ENCODE results near the gene AVPR1A. TPM values are rescaled to one million over a fixed set of nuclear protein-coding genes. Genes with fewer than 3 reads are reported as not detected.

AVPR1A gene
- total and polyA plus RNA-seq, 7 donors, result 0.64 to 1.7 (median 1.5) TPM

- no peak overlapping the region for H3K27ac ChIP-seq
- ATAC-seq (no peak), DNase-seq (no peak)
- intact Hi-C loops (cut with DNase I), result no loop called here
- H3K9me3 ChIP-seq, result no peaks in the 10 kb centered on the region
- 87 to 95% (median 89%) methylated on average over 4 of the region's 4 CpGs for WGBS, 3 donors
- no peaks in the 10 kb centered on the region for H3K36me3 ChIP-seq (ENCODE audit: insufficient read depth in 1 of 2, low read depth in 1 of 2)
- no peak overlapping the region for H3K4me3 ChIP-seq
- H3K27me3 ChIP-seq (ENCODE audit: insufficient read depth in 3 of 3, low read length in 2 of 3), result no peaks in the 10 kb centered on the region
- H3K4me1 ChIP-seq, result no peaks in the 10 kb centered on the region
- TF ChIP-seq CTCF (IDR thresholded peaks at IDR 0.05), result no peak
Observed at GRCh38 chr12:63133981-63134380, 17.0 kb downstream of the AVPR1A start.

- no peak for DNase-seq
- Histone ChIP-seq H3K4me1 (no peaks in the 10 kb centered on the region), H3K27ac (no peak overlapping the region), H3K36me3 (ENCODE audit: insufficient read depth in 1 of 2, low read depth in 1 of 2) (no peaks in the 10 kb centered on the region), H3K9me3 (no peaks in the 10 kb centered on the region), H3K4me3 (no peak overlapping the region), H3K27me3 (ENCODE audit: insufficient read depth in 3 of 3, low read length in 2 of 3) (no peaks in the 10 kb centered on the region)
- no peak for TF ChIP-seq CTCF (IDR thresholded peaks at IDR 0.05)
- ATAC-seq, result no peak
- 68 to 86% (median 74%) methylated on average over 1 of the region's 1 CpG for WGBS, 3 donors
- intact Hi-C loops (cut with DNase I), result no loop called here
Observed at GRCh38 chr12:63132201-63132600, 18.8 kb downstream of the AVPR1A start.

- Histone ChIP-seq H3K27me3 (ENCODE audit: insufficient read depth in 3 of 3, low read length in 2 of 3) (no peaks in the 10 kb centered on the region), H3K27ac (no peak overlapping the region), H3K9me3 (no peaks in the 10 kb centered on the region), H3K4me3 (no peak overlapping the region), H3K36me3 (ENCODE audit: insufficient read depth in 1 of 2, low read depth in 1 of 2) (no peaks in the 10 kb centered on the region), H3K4me1 (no peaks in the 10 kb centered on the region)
- no peak for ATAC-seq
- intact Hi-C loops (cut with DNase I), result no loop called here
- WGBS, 3 donors, result 59 to 74% (median 61%) methylated on average over 2 of the region's 2 CpGs
- no peak for DNase-seq
- TF ChIP-seq CTCF (IDR thresholded peaks at IDR 0.05), result no peak
Observed at GRCh38 chr12:63129927-63130326, 21.1 kb downstream of the AVPR1A start.

GRCh38 chr12:63124778-63125177, 26.2 kb downstream of the AVPR1A start:
- Histone ChIP-seq H3K36me3 (ENCODE audit: insufficient read depth in 1 of 2, low read depth in 1 of 2) (no peaks in the 10 kb centered on the region), H3K9me3 (no peaks in the 10 kb centered on the region), H3K27me3 (ENCODE audit: insufficient read depth in 3 of 3, low read length in 2 of 3) (no peaks in the 10 kb centered on the region), H3K4me3 (no peak overlapping the region), H3K4me1 (no peaks in the 10 kb centered on the region), H3K27ac (no peak overlapping the region)
- no peak for DNase-seq
- no peak for TF ChIP-seq CTCF (IDR thresholded peaks at IDR 0.05)
- no peak for ATAC-seq
- intact Hi-C loops (cut with DNase I), result no loop called here

- ATAC-seq, result no peak
- no peak for DNase-seq
- intact Hi-C loops (cut with DNase I), result loop anchor here (10.0 kb wide), 1 partner anchor 701 kb away; no protein-coding TSS in a partner anchor
- TF ChIP-seq CTCF (IDR thresholded peaks at IDR 0.05), result peak; percentile 64
- no peaks in the 10 kb centered on the region for H3K9me3 ChIP-seq
- H3K4me1 ChIP-seq, result no peaks in the 10 kb centered on the region
- WGBS, 3 donors, result 7 to 12% (median 11%) methylated on average over 5 of the region's 5 CpGs
- H3K27me3 ChIP-seq (ENCODE audit: insufficient read depth in 3 of 3, low read length in 2 of 3), result no peaks in the 10 kb centered on the region
- no peaks in the 10 kb centered on the region for H3K36me3 ChIP-seq (ENCODE audit: insufficient read depth in 1 of 2, low read depth in 1 of 2)
- H3K27ac ChIP-seq, result no peak overlapping the region
- H3K4me3 ChIP-seq, result no peak overlapping the region
Observed at GRCh38 chr12:63103494-63104131, 47.4 kb downstream of the AVPR1A start.
